Activated T-cell treated with anti-CD3 and anti-CD28 coated beads, Interleukin-2, amount 50 U/mL, for 1 hour (primary cell): Measurements from ENCODE around the gene ARL3.
"Not testable (repeated sequence)": the region's sequence is repeated elsewhere in the genome, so short reads cannot be mapped to it uniquely, and the experiment has no call there.

Experiments
- DNase-seq: peaks from one replicate; pipeline ENCODE4 v3.0.0-alpha.2; 2020

ARL3 gene

GRCh38 chr10:102701796-102702195 lies 12.4 kb downstream of the ARL3 start:
- no peak for DNase-seq

- DNase-seq: no peak
These were observed 12.9 kb downstream of the ARL3 start for GRCh38 chr10:102701272-102701671.

- DNase-seq: no peak
These were observed 15.3 kb downstream of the ARL3 start for GRCh38 chr10:102698894-102699293.

- DNase-seq: no peak
These were observed 17.5 kb downstream of the ARL3 start for GRCh38 chr10:102696736-102697135.

- DNase-seq: not testable (repeated sequence)
These were observed 18.8 kb downstream of the ARL3 start for GRCh38 chr10:102695401-102695800.

GRCh38 chr10:102691285-102692066 lies 22.7 kb downstream of the ARL3 start:
- no peak for DNase-seq

GRCh38 chr10:102683736-102684135 lies 30.5 kb downstream of the ARL3 start:
- DNase-seq: no peak

- DNase-seq: no peak
These were observed 31.2 kb downstream of the ARL3 start for GRCh38 chr10:102682981-102683380.

- DNase-seq: no peak
These were observed 31.8 kb downstream of the ARL3 start for GRCh38 chr10:102682416-102682815.

GRCh38 chr10:102681696-102682095 lies 32.5 kb downstream of the ARL3 start:
- no peak for DNase-seq

- no peak for DNase-seq
These were observed 34.6 kb downstream of the ARL3 start for GRCh38 chr10:102679596-102679995.

GRCh38 chr10:102678842-102679289 lies 35.3 kb downstream of the ARL3 start:
- no peak for DNase-seq

GRCh38 chr10:102678068-102678400 lies 36.2 kb downstream of the ARL3 start:
- DNase-seq: no peak

GRCh38 chr10:102677331-102678067 lies 36.7 kb downstream of the ARL3 start:
- no peak for DNase-seq

- DNase-seq: no peak
These were observed 37.5 kb downstream of the ARL3 start for GRCh38 chr10:102676534-102677315.

- no peak for DNase-seq
These were observed 38.3 kb downstream of the ARL3 start for GRCh38 chr10:102675666-102676533.

GRCh38 chr10:102675011-102675665 lies 39.1 kb downstream of the ARL3 start:
- DNase-seq: no peak

- DNase-seq: no peak
These were observed 39.6 kb downstream of the ARL3 start for GRCh38 chr10:102674566-102674965.

GRCh38 chr10:102673819-102674511 lies 40.2 kb downstream of the ARL3 start:
- DNase-seq: peak; percentile 69

GRCh38 chr10:102673236-102673818 lies 40.9 kb downstream of the ARL3 start:
- DNase-seq: no peak

- DNase-seq: no peak
These were observed 43.2 kb downstream of the ARL3 start for GRCh38 chr10:102670871-102671434.
